Adipocyte (in vitro differentiated cells): ENCODE data around the gene PIEZO2.
A peak's percentile ranks its signal among the peaks of the same experiment; 100 is the strongest.

Experiments
- DNase-seq: peaks from one replicate; pipeline ENCODE4 v3.0.0-alpha.2; 2015; ENCODE audit warnings: low read depth
- H3K27me3 ChIP-seq: replicated peaks from 2 replicates; pipeline ENCODE4 v1.7.0; 2013; ENCODE audit warnings: mild to moderate bottlenecking, low read length, moderate library complexity; ENCODE audit not compliant: control insufficient read depth, insufficient read depth
- H3K36me3 ChIP-seq: 2 replicates; pipeline ENCODE4 v1.7.0; 2013; ENCODE audit warnings: low read length, mild to moderate bottlenecking, moderate library complexity; ENCODE audit not compliant: control insufficient read depth, insufficient read depth, severe bottlenecking
- H3K4me1 ChIP-seq: 2 replicates; pipeline ENCODE4 v1.7.0; 2013; ENCODE audit warnings: mild to moderate bottlenecking, low read length, moderate library complexity; ENCODE audit not compliant: control insufficient read depth, insufficient read depth
- H3K4me3 ChIP-seq: 2 replicates; pipeline ENCODE4 v1.7.0; 2013; ENCODE audit warnings: mild to moderate bottlenecking, low read length, moderate library complexity
- H3K9ac ChIP-seq: 2 replicates; pipeline ENCODE4 v1.7.0; 2013; ENCODE audit warnings: mild to moderate bottlenecking, low read length, moderate library complexity
- H3K9me3 ChIP-seq: 2 replicates; pipeline ENCODE4 v1.7.0; 2013; ENCODE audit warnings: mild to moderate bottlenecking, low read length, moderate library complexity; ENCODE audit not compliant: control insufficient read depth

The PIEZO2 gene

GRCh38 chr18:10907749-10908148, 241.6 kb downstream of the PIEZO2 start:
- H3K4me3 ChIP-seq, result no peak overlapping the region
- no peaks in the 10 kb centered on the region for H3K36me3 ChIP-seq

GRCh38 chr18:10901329-10901728, 248.0 kb downstream of the PIEZO2 start:
- Histone ChIP-seq H3K27me3 (peaks cover 14% of the 10 kb centered on the region), H3K9me3 (no peaks in the 10 kb centered on the region), H3K36me3 (no peaks in the 10 kb centered on the region), H3K9ac (no peak overlapping the region), H3K4me3 (no peak overlapping the region), H3K4me1 (no peaks in the 10 kb centered on the region)
- DNase-seq, result no peak

More at GRCh38 chr18:10907749-10908148, 241.6 kb downstream of the PIEZO2 start:
- Histone ChIP-seq H3K4me1 (peaks cover 3% of the 10 kb centered on the region), H3K9me3 (no peaks in the 10 kb centered on the region), H3K27me3 (peaks cover 3% of the 10 kb centered on the region), H3K9ac (no peak overlapping the region)
- no peak for DNase-seq

- Histone ChIP-seq H3K27me3 (peaks cover 14% of the 10 kb centered on the region), H3K36me3 (no peaks in the 10 kb centered on the region), H3K9ac (no peak overlapping the region), H3K9me3 (no peaks in the 10 kb centered on the region), H3K4me1 (no peaks in the 10 kb centered on the region), H3K4me3 (no peak overlapping the region)
- no peak for DNase-seq
Measured at GRCh38 chr18:10900435-10900834, 248.9 kb downstream of the PIEZO2 start.

- no peak for DNase-seq
- H3K4me3 ChIP-seq, result no peak overlapping the region
- H3K4me1 ChIP-seq, result no peaks in the 10 kb centered on the region
- H3K36me3 ChIP-seq, result no peaks in the 10 kb centered on the region
- no peaks in the 10 kb centered on the region for H3K9me3 ChIP-seq
- H3K27me3 ChIP-seq, result peaks cover 14% of the 10 kb centered on the region
- no peak overlapping the region for H3K9ac ChIP-seq
Measured at GRCh38 chr18:10899481-10899880, 249.9 kb downstream of the PIEZO2 start.

GRCh38 chr18:10898417-10898974, 250.9 kb downstream of the PIEZO2 start:
- Histone ChIP-seq H3K4me3 (no peak overlapping the region), H3K4me1 (no peaks in the 10 kb centered on the region), H3K27me3 (peaks cover 17% of the 10 kb centered on the region), H3K36me3 (no peaks in the 10 kb centered on the region), H3K9ac (no peak overlapping the region), H3K9me3 (no peaks in the 10 kb centered on the region)
- no peak for DNase-seq

GRCh38 chr18:10896851-10897250, 252.5 kb downstream of the PIEZO2 start:
- H3K4me1 ChIP-seq, result no peaks in the 10 kb centered on the region
- no peak overlapping the region for H3K9ac ChIP-seq
- peaks cover 14% of the 10 kb centered on the region for H3K27me3 ChIP-seq
- H3K36me3 ChIP-seq, result no peaks in the 10 kb centered on the region
- no peak for DNase-seq
- no peaks in the 10 kb centered on the region for H3K9me3 ChIP-seq
- no peak overlapping the region for H3K4me3 ChIP-seq

GRCh38 chr18:10895976-10896375, 253.4 kb downstream of the PIEZO2 start:
- H3K9ac ChIP-seq, result no peak overlapping the region
- H3K4me3 ChIP-seq, result no peak overlapping the region
- H3K4me1 ChIP-seq, result no peaks in the 10 kb centered on the region
- H3K36me3 ChIP-seq, result no peaks in the 10 kb centered on the region
- DNase-seq, result no peak
- H3K27me3 ChIP-seq, result peaks cover 14% of the 10 kb centered on the region
- no peaks in the 10 kb centered on the region for H3K9me3 ChIP-seq

GRCh38 chr18:10894501-10894900, 254.9 kb downstream of the PIEZO2 start:
- H3K9ac ChIP-seq, result no peak overlapping the region
- H3K27me3 ChIP-seq, result peaks cover 11% of the 10 kb centered on the region
- no peaks in the 10 kb centered on the region for H3K9me3 ChIP-seq
- DNase-seq, result no peak
- H3K36me3 ChIP-seq, result no peaks in the 10 kb centered on the region
- no peak overlapping the region for H3K4me3 ChIP-seq
- no peaks in the 10 kb centered on the region for H3K4me1 ChIP-seq

- no peaks in the 10 kb centered on the region for H3K4me1 ChIP-seq
- no peak for DNase-seq
- H3K36me3 ChIP-seq, result no peaks in the 10 kb centered on the region
- no peak overlapping the region for H3K9ac ChIP-seq
- peaks cover 18% of the 10 kb centered on the region for H3K27me3 ChIP-seq
- no peaks in the 10 kb centered on the region for H3K9me3 ChIP-seq
- no peak overlapping the region for H3K4me3 ChIP-seq
Measured at GRCh38 chr18:10893761-10894160, 255.6 kb downstream of the PIEZO2 start.

GRCh38 chr18:10893196-10893595, 256.2 kb downstream of the PIEZO2 start:
- peaks cover 24% of the 10 kb centered on the region for H3K27me3 ChIP-seq
- no peak for DNase-seq
- no peak overlapping the region for H3K4me3 ChIP-seq
- H3K4me1 ChIP-seq, result no peaks in the 10 kb centered on the region
- no peak overlapping the region for H3K9ac ChIP-seq
- H3K9me3 ChIP-seq, result no peaks in the 10 kb centered on the region
- no peaks in the 10 kb centered on the region for H3K36me3 ChIP-seq

GRCh38 chr18:10892786-10893185, 256.6 kb downstream of the PIEZO2 start:
- no peaks in the 10 kb centered on the region for H3K4me1 ChIP-seq
- no peak overlapping the region for H3K4me3 ChIP-seq
- H3K27me3 ChIP-seq, result peaks cover 27% of the 10 kb centered on the region
- peak; percentile 49 for DNase-seq
- H3K9me3 ChIP-seq, result no peaks in the 10 kb centered on the region
- H3K9ac ChIP-seq, result no peak overlapping the region
- no peaks in the 10 kb centered on the region for H3K36me3 ChIP-seq

- DNase-seq, result no peak
- Histone ChIP-seq H3K27me3 (peaks cover 31% of the 10 kb centered on the region), H3K4me3 (no peak overlapping the region), H3K9me3 (no peaks in the 10 kb centered on the region), H3K36me3 (no peaks in the 10 kb centered on the region), H3K9ac (no peak overlapping the region), H3K4me1 (no peaks in the 10 kb centered on the region)
Measured at GRCh38 chr18:10890022-10890421, 259.3 kb downstream of the PIEZO2 start.
